ENCODE data around the gene BTF3. TPM values are rescaled to one million over a fixed set of nuclear protein-coding genes. Genes with fewer than 3 reads are reported as not detected.

The BTF3 gene
- total RNA-seq, 2 experiments from 2014 or later: 1,100 to 1,123 TPM

Other genes starting within 250 kb of the BTF3 start
- under 1 TPM; 0.12 TPM for gene FOXD1, start 49.7 kb upstream of the BTF3 start, total RNA-seq
- gene ANKRA2, start 67.2 kb downstream of the BTF3 start, total RNA-seq: 10 to 100 TPM; 26.5 to 26.9 TPM
- 10 to 100 TPM; 25.3 to 28.5 TPM for gene UTP15, start 67.3 kb downstream of the BTF3 start, total RNA-seq
- gene ARHGEF28, start 127.8 kb downstream of the BTF3 start, total RNA-seq: not detected